ENCODE data around the gene SNX5. TPM values are rescaled to one million over a fixed set of nuclear protein-coding genes. Genes with fewer than 3 reads are reported as not detected.
A peak's percentile ranks its signal among the peaks of the same experiment; 100 is the strongest.

Gene SNX5
- total RNA-seq: 74.1 to 133 TPM (median 82.5 TPM) in 3 replicates
- long read RNA-seq, transcript SNX5-202 (14 exons, 2,288 nt): minor isoform, 18 of 88 reads
- long read RNA-seq, transcript SNX5-201 (13 exons, 2,270 nt): major isoform, 53 of 88 reads
- long read RNA-seq, partial matches to known transcripts: 4 of 88 reads
- long read RNA-seq, other reads (novel, unspliced or antisense): 10 of 88 reads

DNA sequence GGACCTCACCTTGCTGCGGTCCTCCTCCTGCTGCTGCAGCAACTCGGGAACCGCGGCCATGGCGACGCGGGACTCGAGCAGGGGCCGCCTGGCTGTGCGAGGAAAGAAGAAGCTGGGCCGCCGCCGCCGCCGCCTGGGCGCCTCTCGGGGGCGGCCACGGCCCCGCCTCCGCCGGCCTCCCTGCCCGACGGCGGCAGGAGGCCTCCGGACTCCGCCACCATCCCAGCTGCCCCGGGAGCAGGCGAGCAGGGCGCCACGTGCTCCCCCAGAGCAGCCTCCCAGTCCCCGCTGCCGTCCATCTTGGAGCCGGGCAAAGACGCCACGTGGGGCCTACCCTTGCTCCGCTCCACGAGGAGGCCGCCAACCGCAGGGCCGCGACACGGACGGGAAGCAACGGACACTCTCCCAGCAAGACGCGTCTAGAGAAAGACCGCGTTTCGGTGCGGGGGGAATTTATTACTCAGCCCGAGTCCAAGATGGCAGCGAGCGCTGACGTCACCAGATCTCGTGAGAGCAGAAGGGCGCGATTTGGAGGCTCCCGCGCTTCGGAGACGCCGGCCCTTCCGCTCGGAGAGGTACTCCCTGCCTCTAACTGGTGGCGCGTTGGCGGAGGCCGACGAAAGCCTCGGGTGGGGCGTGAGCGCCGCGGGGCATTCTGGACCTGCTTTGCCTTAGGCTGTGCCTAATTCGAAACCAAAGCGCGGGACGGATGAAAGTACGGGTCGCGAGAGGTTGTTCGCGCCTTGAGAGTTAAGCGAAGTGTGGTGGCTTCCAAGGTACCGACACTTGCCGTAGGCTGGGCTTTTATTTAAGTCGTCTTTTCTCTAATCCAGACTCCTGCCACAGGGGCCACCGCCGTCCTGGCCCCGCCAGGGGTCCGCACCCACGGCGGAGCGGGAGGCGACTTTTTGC, at the start of gene SNX5, which contains the start of gene MGME1:
Gene SNX5 (minus strand): TSS at position 429 of the 912 bp plus-strand sequence. CDS start 369 bp downstream, at position 60.
Gene MGME1 (plus strand): TSS at position 653 of the 912 bp plus-strand sequence. CDS start 842 bp downstream, outside the sequence.
- peak within 1 kb of the TSS; percentile 73 for H3K4me3 Mint-ChIP-seq (ENCODE audit: unreplicated experiment)
- peak; percentile 100 for DNase-seq (ENCODE audit: low spot score)
- H3K36me3 Mint-ChIP-seq (ENCODE audit: low read depth): peaks cover 1% of the 10 kb centered on the region
- H3K4me1 Mint-ChIP-seq (ENCODE audit: low read depth): peaks cover 70% of the 10 kb centered on the region
- no peaks in the 10 kb centered on the region for H3K9me3 Mint-ChIP-seq (ENCODE audit: low read depth)
- H3K27me3 Mint-ChIP-seq (ENCODE audit: low read depth): no peaks in the 10 kb centered on the region
- TF ChIP-seq, protein P1, sequence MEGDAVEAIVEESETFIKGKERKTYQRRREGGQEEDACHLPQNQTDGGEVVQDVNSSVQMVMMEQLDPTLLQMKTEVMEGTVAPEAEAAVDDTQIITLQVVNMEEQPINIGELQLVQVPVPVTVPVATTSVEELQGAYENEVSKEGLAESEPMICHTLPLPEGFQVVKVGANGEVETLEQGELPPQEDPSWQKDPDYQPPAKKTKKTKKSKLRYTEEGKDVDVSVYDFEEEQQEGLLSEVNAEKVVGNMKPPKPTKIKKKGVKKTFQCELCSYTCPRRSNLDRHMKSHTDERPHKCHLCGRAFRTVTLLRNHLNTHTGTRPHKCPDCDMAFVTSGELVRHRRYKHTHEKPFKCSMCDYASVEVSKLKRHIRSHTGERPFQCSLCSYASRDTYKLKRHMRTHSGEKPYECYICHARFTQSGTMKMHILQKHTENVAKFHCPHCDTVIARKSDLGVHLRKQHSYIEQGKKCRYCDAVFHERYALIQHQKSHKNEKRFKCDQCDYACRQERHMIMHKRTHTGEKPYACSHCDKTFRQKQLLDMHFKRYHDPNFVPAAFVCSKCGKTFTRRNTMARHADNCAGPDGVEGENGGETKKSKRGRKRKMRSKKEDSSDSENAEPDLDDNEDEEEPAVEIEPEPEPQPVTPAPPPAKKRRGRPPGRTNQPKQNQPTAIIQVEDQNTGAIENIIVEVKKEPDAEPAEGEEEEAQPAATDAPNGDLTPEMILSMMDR (IDR thresholded peaks at IDR 0.05): peak; percentile 14
- peak within 1 kb of the TSS; percentile 99 for H3K27ac Mint-ChIP-seq (ENCODE audit: unreplicated experiment)

DNA sequence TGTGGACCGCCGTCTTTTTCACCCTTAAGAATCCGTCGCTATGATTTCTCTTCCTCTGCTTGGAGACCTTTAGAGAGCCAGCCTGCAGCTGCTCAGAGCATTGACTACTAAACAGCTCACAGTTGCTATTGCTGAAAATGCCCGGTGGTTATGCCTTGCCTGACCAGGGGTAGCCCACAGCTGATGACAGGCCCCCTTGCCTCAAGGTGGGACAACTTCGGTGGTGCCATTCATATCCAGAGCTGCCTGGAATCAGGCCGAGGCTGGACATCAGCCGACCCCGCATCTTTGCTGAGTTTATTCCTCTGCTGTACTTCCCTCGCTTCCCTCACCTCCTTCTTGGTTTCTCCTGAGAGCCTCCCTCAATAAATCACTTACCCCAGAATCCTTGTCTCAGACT, 49.5 kb upstream of the SNX5 start:
- no peaks in the 10 kb centered on the region for H3K36me3 Mint-ChIP-seq (ENCODE audit: low read depth)

DNA sequence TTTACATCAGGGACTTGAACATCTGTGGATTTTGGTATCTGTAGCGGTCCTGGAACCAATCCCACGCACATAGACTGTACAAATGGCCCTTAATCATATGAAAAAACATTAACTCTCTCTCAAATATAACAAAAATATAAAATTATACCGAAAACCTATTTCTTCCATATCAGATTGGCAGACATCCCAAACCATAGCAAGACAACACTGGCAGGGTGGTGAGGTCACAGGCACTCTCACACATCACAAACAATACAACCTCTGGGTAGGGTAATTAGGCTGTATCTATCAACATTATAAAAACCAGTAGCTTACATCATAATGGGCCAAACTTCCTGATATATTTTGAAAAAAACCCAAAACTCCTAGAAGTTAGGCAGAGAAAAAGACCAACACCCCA, 48.2 kb upstream of the SNX5 start:
- Mint-ChIP-seq H3K4me1 (ENCODE audit: low read depth) (no peaks in the 10 kb centered on the region), H3K4me3 (ENCODE audit: unreplicated experiment) (no peak overlapping the region), H3K27me3 (ENCODE audit: low read depth) (peaks cover 16% of the 10 kb centered on the region), H3K9me3 (ENCODE audit: low read depth) (no peaks in the 10 kb centered on the region), H3K27ac (ENCODE audit: unreplicated experiment) (no peak overlapping the region), H3K36me3 (ENCODE audit: low read depth) (no peaks in the 10 kb centered on the region)
- no peak for DNase-seq (ENCODE audit: low spot score)
- TF ChIP-seq, protein P1 (IDR thresholded peaks at IDR 0.05): no peak

More for the DNA sequence above, 49.5 kb upstream of the SNX5 start:
- Mint-ChIP-seq H3K9me3 (ENCODE audit: low read depth) (no peaks in the 10 kb centered on the region), H3K4me1 (ENCODE audit: low read depth) (no peaks in the 10 kb centered on the region), H3K4me3 (ENCODE audit: unreplicated experiment) (no peak overlapping the region), H3K27ac (ENCODE audit: unreplicated experiment) (no peak overlapping the region), H3K27me3 (ENCODE audit: low read depth) (peaks cover 16% of the 10 kb centered on the region)
- TF ChIP-seq, protein P1 (IDR thresholded peaks at IDR 0.05): no peak
- no peak for DNase-seq (ENCODE audit: low spot score)

DNA sequence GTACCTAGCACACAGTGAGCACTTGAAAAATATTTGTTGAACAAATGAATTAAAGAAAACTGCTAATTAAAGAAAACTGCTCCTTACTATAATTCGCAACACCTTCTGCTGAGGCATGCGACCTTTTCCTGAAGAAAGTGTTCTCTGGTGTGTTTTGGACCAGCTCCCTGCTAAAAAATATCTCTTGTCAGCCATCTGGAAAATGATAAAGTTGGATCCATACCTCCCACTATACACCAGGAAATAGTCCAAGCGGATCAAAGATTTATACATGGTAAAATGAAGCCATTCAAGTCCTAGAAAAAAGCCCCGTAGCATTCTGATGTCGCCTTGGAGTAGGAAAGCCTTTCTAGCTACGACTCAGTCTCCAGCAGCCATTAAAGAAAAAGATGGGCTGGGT, 45.8 kb upstream of the SNX5 start:
- Mint-ChIP-seq H3K9me3 (ENCODE audit: low read depth) (no peaks in the 10 kb centered on the region), H3K36me3 (ENCODE audit: low read depth) (no peaks in the 10 kb centered on the region), H3K27ac (ENCODE audit: unreplicated experiment) (no peak overlapping the region), H3K4me3 (ENCODE audit: unreplicated experiment) (no peak overlapping the region), H3K4me1 (ENCODE audit: low read depth) (peaks cover 5% of the 10 kb centered on the region), H3K27me3 (ENCODE audit: low read depth) (peaks cover 9% of the 10 kb centered on the region)
- TF ChIP-seq, protein P1 (IDR thresholded peaks at IDR 0.05): no peak
- no peak for DNase-seq (ENCODE audit: low spot score)

DNA sequence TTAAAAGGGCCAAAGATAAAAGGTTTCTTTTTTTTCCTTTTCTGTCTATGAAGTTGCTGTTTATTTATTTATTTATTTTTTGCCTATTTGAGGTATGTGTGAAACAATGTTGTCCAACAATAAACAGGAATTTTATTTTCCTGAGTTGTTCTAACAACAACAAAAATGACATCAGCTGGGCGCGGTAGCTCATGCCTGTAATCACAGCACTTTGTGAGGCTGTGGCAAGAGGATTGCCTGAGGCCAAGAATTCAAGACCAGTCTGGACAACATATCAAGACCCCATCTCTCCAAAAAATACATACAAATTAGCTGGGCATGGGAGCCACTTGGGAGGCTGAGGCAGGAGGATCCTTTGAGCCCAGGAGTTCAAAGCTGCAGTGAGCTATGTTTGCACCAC, 44.3 kb upstream of the SNX5 start:
- no peak overlapping the region for H3K4me3 Mint-ChIP-seq (ENCODE audit: unreplicated experiment)
- no peak overlapping the region for H3K27ac Mint-ChIP-seq (ENCODE audit: unreplicated experiment)
- no peaks in the 10 kb centered on the region for H3K27me3 Mint-ChIP-seq (ENCODE audit: low read depth)
- no peaks in the 10 kb centered on the region for H3K9me3 Mint-ChIP-seq (ENCODE audit: low read depth)
- peaks cover 6% of the 10 kb centered on the region for H3K4me1 Mint-ChIP-seq (ENCODE audit: low read depth)
- no peaks in the 10 kb centered on the region for H3K36me3 Mint-ChIP-seq (ENCODE audit: low read depth)
- TF ChIP-seq, protein P1 (IDR thresholded peaks at IDR 0.05): no peak
- DNase-seq (ENCODE audit: low spot score): no peak

Data from chondrocyte (in vitro differentiated cells).